DMS 273 (cell line): ENCODE measurements around the gene ARL8B.
"Not testable (repeated sequence)": the region's sequence is repeated elsewhere in the genome, so short reads cannot be mapped to it uniquely, and the experiment has no call there.

Source experiments
- DNase-seq: peaks from one replicate; lab custom pipeline; 2025; ENCODE audit not compliant: unreplicated experiment; lab: John Stamatoyannopoulos, UW

The ARL8B gene

GRCh38 chr3:5110337-5110736 is 11.8 kb upstream of the ARL8B start:
- DNase-seq: no peak

GRCh38 chr3:5112043-5112442 is 10.0 kb upstream of the ARL8B start:
- no peak for DNase-seq

GRCh38 chr3:5113726-5114125 is 8.4 kb upstream of the ARL8B start:
- DNase-seq: not testable (repeated sequence)

GRCh38 chr3:5115506-5116162 is 6.5 kb upstream of the ARL8B start:
- no peak for DNase-seq

- no peak for DNase-seq
These were observed 5.6 kb upstream of the ARL8B start for GRCh38 chr3:5116538-5116937.

GRCh38 chr3:5120446-5120845 is 1.6 kb upstream of the ARL8B start:
- no peak for DNase-seq

- peak; percentile 52 for DNase-seq
These were observed 932 bp downstream of the ARL8B start for GRCh38 chr3:5122741-5123706.

- DNase-seq: no peak
These were observed 1.8 kb downstream of the ARL8B start for GRCh38 chr3:5123937-5124336.

GRCh38 chr3:5126586-5126985 is 4.5 kb downstream of the ARL8B start:
- no peak for DNase-seq

GRCh38 chr3:5128849-5129248 is 6.8 kb downstream of the ARL8B start:
- DNase-seq: no peak

- no peak for DNase-seq
These were observed 11.3 kb downstream of the ARL8B start for GRCh38 chr3:5133239-5134018.

- no peak for DNase-seq
These were observed 11.9 kb downstream of the ARL8B start for GRCh38 chr3:5134019-5134391.

GRCh38 chr3:5134499-5134898 is 12.4 kb downstream of the ARL8B start:
- DNase-seq: no peak

GRCh38 chr3:5136211-5136918 is 14.3 kb downstream of the ARL8B start:
- peak; percentile 32 for DNase-seq

- DNase-seq: peak; percentile 15
These were observed 14.9 kb downstream of the ARL8B start for GRCh38 chr3:5136919-5137429.

- DNase-seq: no peak
These were observed 16.3 kb downstream of the ARL8B start for GRCh38 chr3:5138214-5138981.

GRCh38 chr3:5140230-5140621 is 18.1 kb downstream of the ARL8B start:
- no peak for DNase-seq

- no peak for DNase-seq
These were observed 18.7 kb downstream of the ARL8B start for GRCh38 chr3:5140839-5141238.

- DNase-seq: no peak
These were observed 19.7 kb downstream of the ARL8B start for GRCh38 chr3:5141760-5142159.

- no peak for DNase-seq
These were observed 21.4 kb downstream of the ARL8B start for GRCh38 chr3:5143464-5143863.
